Stimulated activated CD8-positive, alpha-beta memory T cell treated with anti-CD3 and anti-CD28 coated beads, Interleukin-12 subunit alpha, Interleukin-12 subunit beta, amount 100 ng/mL, for 24 hours (primary cell): ENCODE measurements around the gene RYR3.
A peak's percentile ranks its signal among the peaks of the same experiment; 100 is the strongest.

Experiments
- DNase-seq: peaks from one replicate; pipeline ENCODE4 v3.0.0-alpha.2; 2020; ENCODE audit errors: extremely low read depth

Gene RYR3

DNA sequence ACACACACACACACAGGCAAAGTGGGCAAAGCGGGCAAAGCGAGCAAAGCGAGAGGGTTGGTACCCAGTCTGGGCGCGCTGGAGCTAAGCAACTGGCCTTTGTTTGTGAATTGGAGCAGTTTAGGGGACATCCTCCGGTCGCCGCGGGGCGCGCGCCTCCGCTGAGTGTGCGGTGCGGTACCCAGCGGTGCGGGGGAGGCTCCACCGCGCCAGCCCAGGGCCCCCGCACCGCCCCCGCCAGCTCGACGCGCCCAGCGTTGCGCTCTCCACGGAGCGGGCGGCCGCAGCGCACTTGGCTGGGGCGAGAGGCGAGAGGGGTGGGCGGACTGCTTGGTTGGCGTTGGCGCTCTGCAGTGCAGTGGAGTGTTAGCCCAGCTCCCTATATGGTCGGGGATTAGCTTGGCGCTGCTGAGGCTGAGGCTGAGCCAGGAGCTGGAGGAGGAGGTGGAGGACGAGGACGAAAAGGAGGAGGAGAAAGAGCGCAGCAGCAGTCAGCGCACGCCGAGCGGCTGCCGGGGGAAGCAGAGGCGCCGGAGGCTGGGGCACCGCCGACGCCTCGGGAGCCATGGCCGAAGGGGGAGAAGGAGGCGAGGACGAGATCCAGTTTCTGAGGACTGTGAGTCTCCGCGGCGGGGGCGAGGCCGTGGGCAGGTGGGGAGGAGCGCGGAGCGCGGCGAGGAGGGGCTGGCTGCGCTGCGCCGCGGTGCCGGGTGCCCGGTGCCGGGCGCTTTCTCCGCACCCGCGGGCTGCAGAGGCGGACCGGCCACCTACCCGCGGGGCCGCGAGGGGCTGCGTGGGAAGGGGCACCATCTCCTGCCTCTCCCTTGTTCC lies at the start of gene RYR3:
Gene RYR3, plus strand, starts transcription at position 487 of the 831 bp plus-strand sequence. Its CDS starts 79 bp downstream, at position 566.
- DNase-seq, result no peak

DNA sequence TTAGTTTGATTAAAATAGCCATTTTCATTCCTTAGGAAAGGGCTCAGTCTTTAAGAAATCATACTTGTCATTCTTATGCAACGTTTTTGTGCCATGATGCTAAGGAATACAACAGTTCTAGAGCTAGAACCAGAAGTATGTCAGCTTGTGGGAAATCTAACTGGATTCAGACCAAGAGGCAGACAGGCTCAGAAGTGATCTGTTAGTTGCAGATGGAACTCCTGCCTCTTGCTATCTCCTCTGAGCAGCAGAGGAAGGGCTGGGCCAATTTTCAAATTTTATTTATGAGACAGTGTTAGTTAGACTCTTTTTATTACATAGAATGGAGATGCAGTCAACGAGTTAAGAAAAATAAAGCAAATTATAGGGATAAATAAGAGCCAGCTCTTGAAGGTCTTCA lies 48.5 kb upstream of the RYR3 start:
- DNase-seq, result no peak

DNA sequence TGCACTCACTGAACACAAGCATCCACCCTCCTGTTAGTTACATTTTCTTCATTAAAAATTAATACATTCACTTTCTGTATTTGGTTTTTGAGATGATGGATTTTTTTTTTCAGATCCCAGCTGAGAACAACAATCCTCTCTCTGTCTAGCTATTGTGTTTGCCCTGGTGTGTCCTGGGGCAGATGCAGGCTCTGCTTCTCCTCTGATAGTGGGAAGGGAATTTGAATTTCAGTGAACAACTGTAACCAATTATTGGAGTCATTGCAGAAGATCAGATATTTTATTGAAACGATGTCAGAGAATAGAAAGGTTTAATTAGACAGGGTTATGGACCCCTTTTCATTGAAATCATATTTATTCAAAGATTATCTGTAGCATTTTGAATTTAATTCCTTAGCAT lies 33.1 kb upstream of the RYR3 start:
- DNase-seq, result no peak

DNA sequence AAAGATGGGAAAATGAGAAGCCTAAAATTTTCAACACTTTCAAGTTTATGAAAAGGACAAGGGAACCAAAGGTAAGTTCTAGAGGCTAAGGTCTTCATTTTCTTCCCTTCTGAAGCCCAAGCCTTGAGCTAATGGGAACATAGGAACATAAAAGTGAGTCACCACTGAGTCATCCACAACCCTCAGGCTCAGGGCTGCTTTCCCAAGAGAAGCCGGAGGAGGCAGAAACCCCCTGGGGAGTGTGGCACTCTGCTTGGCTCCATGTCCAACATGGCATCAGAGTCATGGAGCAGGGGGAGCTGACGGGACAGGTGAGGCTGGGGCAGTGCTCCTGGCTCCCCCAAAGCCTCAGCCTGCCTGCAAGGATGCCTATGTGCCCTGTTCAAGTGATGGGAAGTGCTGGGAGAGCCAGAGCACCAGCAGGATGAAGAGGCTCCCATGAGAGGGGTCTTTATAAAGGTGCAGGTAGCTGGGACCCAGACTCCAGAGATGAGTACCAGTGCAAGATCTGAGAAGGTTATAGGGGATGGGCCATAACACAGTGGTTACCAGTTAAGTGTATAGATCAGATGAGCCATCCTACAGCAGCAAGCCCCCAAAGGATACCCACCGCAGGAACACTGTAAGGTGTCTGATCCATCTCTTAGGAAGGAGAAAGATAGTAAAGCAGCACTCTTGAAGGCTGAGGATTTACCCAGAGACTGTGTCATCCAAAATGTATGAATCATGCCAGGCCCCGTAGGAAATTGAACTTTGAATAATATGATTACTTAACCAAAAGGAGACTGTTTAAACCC lies 31.8 kb upstream of the RYR3 start:
- DNase-seq, result no peak

DNA sequence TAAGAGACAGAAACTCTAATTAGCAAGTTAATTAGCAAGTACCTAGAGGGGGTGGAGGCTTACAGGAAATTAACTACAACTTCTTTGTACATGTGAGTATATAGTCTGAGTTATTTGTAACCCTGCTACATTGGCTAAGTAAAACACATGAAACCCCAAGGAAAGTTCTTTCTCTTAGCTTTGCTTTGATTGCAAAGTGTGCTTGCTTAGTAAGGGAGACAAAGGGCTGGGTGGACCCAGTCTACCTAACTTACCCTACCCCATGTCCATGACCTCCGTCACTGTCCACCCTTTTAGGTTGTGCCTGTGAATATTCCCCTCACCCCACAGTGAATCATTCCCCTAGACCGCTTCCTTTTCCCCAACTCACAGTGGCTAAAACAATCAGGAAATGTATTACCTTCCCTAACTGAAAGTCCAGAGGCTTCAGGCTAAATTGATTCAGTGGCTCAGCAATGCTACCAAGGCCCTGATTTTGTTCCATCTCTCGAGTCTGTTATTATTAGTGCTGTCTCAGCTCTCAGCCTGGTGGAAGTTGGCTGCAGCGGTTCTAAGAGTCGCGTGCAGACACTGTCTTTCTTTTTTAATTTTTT lies 31.1 kb upstream of the RYR3 start:
- DNase-seq, result no peak

DNA sequence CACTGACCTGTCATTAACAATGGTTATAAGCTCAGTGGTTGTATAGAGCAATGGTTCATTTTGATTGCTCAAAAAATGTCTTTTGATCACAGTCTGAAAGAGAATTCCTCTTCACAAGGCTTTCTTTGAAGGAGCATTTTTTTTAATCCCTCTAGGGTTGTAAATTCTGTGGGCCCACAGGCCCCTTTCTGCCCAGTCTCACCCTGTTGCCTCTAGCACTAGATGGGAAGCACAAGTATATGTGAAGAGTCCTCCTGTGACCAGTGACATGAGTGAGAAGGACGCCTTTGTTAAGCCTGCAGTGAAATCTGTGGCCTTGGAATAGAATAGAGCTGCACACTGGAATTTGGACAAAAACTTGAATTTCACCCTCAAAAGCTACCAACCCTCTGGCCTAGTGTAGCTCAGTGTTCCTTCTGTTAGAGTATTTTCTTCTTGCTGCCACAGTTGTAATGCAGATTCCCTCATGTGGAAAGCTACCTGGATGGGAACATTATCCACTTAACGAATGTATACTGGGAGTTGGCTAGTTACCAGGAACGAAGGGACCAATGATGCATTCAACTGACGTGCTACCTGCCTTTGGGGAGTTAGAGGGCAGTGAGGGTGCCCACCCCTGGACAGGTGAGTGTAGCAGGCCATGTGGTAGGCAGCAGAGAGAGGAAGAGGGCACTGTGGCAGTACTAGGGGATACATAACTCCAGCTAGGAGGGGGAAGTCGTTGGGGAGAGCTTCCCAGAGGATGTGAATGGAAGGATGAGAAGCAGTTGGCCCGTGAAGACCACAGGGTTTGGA lies 28.3 kb upstream of the RYR3 start:
- DNase-seq, result no peak

DNA sequence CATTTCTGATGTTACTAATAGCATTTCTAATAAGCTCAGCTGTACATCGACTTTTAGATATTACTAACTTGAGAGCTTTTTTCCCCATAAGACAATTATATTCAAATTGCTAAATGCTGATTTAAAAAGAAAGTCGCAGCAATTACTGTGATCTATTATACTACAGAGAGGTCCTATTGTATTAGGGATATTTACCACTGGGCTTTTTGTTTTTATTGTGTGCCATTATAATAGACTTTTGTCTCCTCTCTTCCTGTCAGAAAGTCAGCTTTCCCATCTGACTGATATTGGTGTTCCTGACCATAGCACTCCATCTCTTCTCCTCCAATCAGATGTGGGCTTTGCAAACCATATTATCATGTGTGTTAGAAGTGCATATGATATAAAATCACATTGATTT lies 27.2 kb upstream of the RYR3 start:
- DNase-seq, result no peak

DNA sequence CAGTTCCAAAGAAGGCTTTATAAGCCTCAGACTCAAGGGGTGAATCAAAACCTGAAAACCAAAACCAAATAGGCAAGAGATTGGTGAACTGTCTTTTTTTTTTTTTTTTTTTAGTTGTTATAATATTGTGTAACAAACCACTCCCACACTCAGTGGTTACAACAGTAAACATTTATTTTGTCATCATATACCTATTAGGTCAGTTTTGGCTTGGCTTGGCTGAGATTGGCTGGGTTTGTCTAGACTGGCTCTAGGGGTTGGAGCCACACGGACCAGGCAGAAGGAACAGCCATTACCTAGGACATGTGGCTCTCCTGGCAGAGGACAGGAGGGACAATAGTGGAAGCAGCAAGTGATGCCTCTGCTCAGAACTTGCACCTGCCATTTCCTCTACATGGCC lies 26.4 kb upstream of the RYR3 start:
- DNase-seq, result no peak

DNA sequence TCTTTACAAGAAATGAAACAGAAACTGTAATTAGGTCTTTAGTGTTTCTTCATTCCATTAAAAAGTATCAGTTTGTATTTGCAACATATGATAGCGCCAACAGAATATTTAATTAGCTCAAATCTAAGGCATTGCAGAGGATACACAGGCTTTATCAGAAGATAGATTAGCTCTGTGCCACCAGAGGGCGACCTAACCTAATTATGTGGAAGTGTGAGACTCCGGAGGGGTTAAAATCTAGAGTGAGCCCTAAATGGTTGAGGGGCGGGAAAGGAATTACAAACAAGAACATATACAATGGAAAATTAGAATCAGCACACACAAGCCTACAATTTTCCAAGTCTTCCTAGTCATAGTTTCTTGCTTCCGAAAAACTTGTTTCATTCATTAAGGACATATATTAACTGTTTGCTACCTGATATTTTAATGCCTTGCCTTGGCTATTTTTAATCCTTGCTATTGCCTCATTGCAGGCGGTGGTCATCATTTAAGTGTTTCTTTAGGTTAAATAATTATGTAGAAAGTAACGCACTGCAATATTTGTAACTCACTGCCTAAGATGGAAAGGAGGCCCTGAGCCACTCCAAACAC lies 18.0 kb upstream of the RYR3 start:
- DNase-seq, result peak; percentile 21

DNA sequence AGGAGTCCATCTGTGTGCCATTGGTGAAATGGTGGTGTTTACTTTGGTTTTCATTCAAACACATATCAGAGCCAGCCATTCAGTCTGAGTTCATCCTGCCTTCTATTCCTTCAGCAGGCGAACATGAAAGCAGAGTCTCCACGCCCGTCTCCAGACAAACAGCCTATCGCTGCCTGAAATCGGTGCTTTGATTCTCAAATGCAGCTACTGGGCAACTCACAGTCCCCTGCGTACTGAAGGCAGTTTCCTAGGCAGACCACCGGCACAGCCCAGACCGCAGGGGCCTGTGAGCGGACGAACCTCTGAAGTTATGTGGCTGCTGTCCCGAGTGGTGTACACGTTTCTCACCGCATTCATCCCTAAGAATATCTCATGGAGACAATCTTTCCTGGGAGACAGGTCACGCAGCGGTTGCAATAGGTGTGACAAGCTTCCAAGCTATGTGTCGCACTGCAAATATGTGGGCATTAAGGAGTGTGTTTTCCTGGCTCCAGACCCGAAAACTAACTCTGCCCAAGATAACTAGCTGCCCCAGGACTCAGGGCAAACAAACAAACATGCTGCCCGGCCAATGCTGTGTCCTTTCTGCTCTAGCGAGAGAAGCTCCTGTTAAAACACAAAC lies 16.9 kb upstream of the RYR3 start:
- DNase-seq, result no peak

DNA sequence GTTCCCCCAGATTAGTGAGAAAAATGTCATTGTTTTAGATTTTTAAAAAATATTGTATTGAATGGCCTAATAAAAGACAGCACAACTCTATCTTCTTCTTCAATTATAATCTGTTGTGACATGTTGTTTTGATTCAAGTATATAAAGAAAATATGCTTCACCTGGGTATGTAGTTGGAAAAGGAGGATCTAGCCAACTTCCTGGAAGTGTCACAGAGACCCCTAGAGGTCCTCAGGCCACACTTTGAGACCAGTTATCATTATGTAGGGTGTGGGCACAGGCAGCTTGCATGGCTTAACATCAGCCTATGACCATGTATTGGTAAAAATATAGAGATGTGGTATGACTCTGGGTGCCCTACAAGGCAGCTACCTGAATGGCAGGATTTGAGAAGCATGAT lies 14.7 kb upstream of the RYR3 start:
- DNase-seq, result no peak

DNA sequence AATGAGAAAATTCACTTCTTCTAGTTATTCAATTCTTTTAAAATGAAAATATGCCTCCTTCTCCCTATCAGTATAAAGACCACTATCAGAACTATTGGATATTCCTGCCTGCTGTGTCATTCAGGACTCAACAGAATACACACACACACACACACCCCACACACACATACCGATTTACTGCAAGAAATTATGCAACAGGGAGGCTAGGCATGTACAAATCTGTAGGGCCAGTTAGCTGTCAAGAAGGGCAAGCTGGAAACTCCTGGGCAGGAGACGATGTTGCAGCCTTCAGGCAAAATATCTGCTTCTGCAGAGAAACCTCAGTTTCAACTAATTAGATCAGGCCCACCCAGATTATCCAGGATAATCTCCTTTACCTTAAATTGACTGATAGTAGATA lies 13.9 kb upstream of the RYR3 start:
- DNase-seq, result no peak

DNA sequence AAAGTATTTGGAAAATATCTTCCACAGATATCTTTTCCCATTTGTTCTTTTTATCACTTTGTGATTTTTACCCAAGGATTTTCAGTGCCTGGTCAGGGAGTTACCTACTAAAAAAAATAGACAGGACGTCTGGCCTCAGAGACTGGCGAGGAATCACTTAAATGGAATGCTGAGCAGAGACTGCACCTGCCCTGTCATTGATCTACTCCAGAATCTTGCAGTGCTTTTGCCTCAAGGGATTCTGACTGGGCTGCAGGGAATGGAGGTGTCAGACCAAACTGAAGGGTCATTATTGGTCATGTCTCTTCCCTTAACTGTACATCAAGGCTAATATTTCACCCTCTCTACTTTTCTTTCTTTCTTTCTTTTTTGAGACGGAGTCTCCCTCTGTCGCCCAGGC lies 12.1 kb upstream of the RYR3 start:
- DNase-seq, result no peak

DNA sequence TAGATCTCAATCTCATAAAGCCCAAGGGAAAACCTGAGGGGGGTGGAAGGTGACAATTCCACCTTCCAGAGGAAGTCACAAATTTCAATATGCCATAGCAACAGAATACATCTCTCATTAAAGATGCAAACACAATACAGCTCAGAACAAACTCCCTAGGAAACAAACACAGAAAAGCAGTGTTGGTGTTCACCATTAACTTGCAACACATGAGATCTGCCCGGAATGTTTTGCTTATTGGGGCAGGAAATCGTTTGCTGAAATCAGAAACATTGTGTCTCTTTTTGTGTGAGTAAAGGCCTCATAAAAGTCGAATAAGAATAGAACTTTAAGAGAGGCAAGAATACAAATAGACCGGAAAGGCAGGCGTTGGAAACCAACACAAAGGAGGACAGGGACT lies 5.8 kb upstream of the RYR3 start:
- DNase-seq, result no peak

DNA sequence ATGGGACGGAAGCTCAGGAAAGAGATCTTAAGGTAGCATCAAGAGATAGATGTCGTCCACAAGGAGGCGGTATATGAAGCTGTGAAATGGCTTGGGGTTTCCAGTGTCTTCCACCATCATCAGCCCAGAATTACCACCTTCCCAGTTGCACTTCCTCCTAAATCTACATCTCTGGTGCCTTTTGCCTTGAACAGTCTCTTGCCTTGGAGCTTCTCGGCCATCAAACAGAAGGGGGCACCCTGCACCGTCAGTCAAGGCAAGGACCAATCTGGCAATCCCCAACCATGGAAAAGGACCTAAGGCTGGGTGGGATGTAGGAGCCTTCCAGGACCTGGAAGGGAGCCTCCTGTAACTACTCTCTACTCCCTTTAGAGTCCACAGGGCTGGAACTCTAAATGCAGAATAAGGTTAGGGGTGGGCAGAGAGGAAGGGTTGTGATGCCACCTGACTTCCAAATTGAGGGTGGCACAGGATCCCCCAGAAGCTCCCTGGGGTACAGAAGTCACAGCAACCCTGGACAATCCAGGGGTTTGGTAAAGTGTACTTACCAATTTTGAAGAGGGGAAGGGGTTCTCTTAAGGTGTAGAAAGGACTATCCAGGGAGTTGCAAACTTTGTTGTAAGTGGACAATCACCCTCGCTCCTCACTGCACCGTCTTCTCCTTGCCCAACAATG lies 1.0 kb upstream of the RYR3 start:
- no peak for DNase-seq

DNA sequence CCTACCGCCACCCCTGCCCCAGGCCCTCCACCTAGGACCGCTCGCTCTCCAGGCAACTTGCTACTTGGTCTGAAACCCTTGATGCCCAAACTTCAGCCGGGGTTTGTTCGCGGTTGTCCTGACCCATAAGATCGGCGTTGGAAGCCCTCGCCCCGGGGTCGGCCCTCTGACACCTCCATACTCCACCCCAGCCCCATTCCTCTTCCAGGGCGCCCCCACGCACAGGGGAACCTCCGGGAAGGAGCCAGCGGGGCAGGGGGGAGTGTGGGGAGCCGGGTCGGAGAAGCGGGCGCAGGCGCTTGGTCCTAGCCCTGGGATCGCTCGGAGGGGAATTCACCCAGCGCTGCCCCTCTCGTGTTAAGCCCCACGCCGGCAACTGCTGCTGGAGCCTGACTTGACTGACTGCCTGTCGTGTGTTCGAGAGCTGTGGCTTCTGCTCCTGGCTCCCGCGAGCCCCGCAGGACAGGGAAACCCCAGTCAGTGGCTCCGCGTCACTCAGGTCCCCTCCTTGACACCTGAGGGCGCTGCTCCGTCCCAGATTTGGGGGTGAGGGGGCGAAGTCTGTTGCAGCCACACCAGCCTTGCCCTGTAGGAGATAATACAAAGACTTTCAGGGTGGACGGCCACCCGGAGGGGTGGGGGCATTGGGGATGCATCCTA lies 675 bp downstream of the RYR3 start:
- no peak for DNase-seq

DNA sequence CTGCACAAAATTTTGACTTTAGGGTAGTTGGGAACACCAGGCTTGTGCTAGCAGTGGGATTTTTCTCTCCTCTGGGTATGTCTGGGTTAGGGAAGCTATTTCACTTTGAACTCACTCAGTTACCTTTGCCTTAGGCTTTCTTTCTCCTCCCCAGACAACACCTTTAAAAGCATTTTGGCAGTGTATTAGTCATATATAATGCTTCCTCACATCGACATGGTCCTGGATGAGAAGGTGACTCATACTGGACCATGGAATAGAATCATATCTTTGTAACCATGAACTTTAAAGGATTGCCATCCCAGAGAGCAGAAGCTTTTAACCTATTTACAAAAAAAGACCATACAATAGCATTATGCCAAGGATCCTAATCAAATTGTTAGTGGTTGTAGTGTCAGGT lies 2.7 kb downstream of the RYR3 start:
- no peak for DNase-seq

DNA sequence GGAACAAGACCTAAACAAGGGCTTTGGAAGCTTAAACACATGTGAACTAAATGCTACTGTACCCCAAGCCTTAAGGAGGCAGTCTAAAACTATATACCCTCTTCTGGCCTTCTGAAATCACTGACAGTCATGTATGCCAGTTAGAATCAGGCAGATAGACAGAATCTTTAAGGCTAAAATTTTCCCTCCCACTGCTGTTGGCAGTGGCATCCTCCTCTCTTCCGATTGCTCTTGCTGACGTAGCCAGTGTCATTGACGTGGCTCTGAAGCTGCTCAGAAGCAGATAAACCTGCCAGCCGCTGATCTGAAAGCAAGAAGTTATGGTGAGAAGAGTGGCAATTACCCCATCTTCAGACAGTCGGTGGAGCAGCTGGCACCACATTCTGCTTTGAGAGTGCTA lies 3.3 kb downstream of the RYR3 start:
- no peak for DNase-seq

DNA sequence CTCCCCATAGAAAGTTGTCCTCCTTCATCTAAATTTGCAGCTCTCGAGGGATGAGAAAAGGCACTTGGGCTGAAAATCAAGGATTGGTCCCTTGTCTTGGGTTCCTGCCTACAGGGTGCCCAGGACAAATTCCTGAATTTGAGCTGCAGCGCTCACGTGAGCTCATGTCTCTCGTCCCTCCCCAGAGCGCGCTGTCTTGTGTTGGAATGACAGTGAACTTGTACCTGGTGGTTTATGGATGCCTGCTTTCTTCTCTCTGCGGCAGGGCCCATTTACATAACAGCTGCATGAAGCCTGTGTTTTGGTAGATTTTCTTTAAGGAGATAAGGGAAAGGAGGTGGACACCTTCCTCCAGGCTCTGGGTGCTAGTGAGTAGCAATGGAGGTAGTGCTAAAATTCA lies 4.3 kb downstream of the RYR3 start:
- no peak for DNase-seq

DNA sequence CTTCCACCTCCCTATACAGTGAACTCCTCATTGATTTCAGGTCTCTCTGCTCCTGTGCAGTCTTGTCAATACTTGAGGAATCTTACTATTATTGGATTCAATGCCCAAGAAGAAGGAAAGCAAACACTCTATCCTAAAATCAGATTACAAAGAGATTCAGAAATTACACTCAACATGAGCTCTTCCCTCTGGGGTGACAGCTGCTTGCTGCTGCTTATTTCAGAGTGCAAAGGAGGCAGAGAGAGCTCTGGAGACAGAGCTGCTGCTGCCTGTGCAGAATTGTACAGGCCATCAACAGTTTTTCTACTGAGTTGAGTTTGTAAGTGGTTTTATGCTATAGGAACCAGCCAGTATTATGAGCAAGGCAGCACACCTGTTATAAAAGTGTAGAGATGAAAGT lies 7.1 kb downstream of the RYR3 start:
- DNase-seq, result no peak
